ENCODE data around the gene PTRH2.

GRCh38 chr17:59712862-59713261 is 5.6 kb upstream of the PTRH2 start:
- TF ChIP-seq HDGF (IDR thresholded peaks at IDR 0.05; ENCODE audit: borderline replicate concordance) (no peak), PKNOX1 (IDR thresholded peaks at IDR 0.05) (no peak), FOXK2 (IDR thresholded peaks at IDR 0.05) (no peak), SP1 (IDR thresholded peaks at IDR 0.05) (no peak), BHLHE40 (IDR thresholded peaks at IDR 0.05; ENCODE audit: borderline replicate concordance) (no peak), CTBP1 (IDR thresholded peaks at IDR 0.05; ENCODE audit: borderline replicate concordance) (no peak), FOXM1 (IDR thresholded peaks at IDR 0.05; ENCODE audit: borderline replicate concordance) (no peak), ARNT (IDR thresholded peaks at IDR 0.05) (no peak), TARDBP (IDR thresholded peaks at IDR 0.05) (no peak), ZNF384 (IDR thresholded peaks at IDR 0.05) (no peak), LEF1 (IDR thresholded peaks at IDR 0.05; ENCODE audit: borderline replicate concordance) (no peak), L3MBTL2 (conservative IDR thresholded peaks at IDR 0.05) (no peak), ELF4 (IDR thresholded peaks at IDR 0.05) (no peak)
